ENCODE measurements around the gene NACA2.

DNA sequence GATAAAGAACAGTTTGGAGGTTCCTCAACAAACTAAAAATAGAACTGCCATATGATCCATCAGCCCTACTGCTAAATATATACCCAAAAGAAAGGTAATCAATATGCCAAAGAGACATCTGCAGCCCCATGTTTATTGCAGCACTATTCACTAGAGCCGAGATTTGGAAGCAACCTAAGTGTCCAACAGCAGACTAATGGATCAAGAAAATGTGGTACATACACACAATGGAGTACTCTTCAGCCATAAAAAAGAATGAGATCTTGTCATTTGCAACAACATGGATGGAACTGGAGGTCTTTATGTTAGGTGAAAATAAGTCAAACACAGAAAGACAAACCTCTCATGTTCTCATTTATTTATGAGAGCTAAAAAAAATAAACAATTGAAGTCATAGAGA, 48.8 kb upstream of the NACA2 start:
- TF ChIP-seq CTCF (IDR thresholded peaks at IDR 0.05; ENCODE audit: borderline replicate concordance, extremely low read depth, low read length, poor library complexity, severe bottlenecking), result no peak
- TF ChIP-seq EZH2 (IDR thresholded peaks at IDR 0.05; ENCODE audit: borderline replicate concordance, low read depth, low read length, severe bottlenecking), result no peak

Measured in DND-41 (cell line).